IPS-18c (cell line): ENCODE data around the gene NCOR2.

Source experiments
- H3K4me3 ChIP-seq: 2 replicates; pipeline ENCODE4 v1.7.0; 2013; ENCODE audit warnings: low read depth, mild to moderate bottlenecking, low read length, moderate library complexity; ENCODE audit not compliant: insufficient read depth
- H3K9me3 ChIP-seq: one replicate; pipeline ENCODE4 v1.6.1; 2013; ENCODE audit warnings: mild to moderate bottlenecking, low read length, moderate library complexity; ENCODE audit not compliant: control insufficient read depth, insufficient read depth

Gene NCOR2

DNA sequence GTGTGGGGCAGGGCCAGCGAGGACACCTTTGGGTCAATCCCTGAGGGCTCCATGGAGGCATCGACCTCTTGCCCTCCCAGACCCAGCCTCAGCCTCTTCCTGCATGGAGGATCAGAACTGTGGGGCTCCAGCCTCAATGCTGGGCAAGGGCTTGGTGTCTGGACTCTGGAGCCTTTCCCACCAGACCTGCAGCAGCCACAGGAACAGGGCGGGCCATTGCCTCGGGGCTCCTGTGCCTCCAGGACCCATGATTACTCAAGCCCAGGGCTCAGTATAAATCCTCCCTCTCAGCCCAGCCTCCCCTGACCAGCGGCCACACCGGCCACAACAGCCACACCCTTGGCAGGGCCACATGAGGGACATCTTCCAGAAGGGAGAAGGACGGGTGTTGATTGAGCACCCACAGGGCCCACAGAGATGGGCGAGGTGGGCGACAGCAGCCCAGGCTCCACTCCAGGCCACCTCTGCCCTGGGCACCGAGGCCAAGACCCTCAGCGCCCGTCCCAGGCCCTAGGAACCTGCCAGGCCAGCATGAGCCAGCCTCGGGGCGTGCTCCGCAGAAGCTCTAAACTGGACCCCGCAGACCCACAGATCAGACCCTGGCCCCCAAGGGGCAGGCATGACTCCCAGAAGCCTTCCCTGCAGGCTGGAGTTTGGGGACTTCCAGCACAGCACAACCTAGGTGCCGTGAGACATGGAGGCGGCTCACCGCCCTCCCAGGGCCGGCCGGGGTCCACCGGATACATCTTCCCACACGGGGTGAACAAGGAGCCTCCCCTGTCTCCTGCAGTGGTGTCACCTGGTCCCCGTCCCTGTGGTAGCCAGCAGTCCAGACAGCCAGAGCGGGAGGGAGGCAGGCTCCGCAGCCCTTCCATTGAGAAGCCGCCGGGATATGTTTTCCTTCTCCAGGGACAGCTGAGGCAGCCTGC, 25.1 kb downstream of the NCOR2 start:
- Histone ChIP-seq H3K9me3 (no peaks in the 10 kb centered on the region), H3K4me3 (no peak overlapping the region)

DNA sequence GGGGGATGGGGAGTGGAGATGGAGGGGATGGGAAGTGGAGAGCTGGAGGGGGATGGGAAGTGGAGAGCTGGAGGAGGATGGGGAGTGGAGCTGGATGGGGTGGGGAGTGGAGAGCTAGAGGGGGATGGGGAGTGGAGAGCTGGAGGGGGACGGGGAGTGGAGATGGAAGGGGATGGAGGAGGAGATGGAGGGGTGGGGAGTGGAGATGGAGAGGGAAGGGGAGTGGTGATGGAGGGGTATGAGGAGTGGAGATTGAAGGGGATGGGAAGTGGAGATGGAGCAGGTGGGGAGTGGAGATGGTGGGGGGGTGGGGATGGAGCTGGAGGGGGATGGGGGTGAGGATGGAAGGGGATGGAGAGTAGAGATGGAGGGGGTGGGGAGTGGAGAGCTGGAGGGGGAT, 26.1 kb downstream of the NCOR2 start:
- Histone ChIP-seq H3K4me3 (no peak overlapping the region), H3K9me3 (no peaks in the 10 kb centered on the region)

DNA sequence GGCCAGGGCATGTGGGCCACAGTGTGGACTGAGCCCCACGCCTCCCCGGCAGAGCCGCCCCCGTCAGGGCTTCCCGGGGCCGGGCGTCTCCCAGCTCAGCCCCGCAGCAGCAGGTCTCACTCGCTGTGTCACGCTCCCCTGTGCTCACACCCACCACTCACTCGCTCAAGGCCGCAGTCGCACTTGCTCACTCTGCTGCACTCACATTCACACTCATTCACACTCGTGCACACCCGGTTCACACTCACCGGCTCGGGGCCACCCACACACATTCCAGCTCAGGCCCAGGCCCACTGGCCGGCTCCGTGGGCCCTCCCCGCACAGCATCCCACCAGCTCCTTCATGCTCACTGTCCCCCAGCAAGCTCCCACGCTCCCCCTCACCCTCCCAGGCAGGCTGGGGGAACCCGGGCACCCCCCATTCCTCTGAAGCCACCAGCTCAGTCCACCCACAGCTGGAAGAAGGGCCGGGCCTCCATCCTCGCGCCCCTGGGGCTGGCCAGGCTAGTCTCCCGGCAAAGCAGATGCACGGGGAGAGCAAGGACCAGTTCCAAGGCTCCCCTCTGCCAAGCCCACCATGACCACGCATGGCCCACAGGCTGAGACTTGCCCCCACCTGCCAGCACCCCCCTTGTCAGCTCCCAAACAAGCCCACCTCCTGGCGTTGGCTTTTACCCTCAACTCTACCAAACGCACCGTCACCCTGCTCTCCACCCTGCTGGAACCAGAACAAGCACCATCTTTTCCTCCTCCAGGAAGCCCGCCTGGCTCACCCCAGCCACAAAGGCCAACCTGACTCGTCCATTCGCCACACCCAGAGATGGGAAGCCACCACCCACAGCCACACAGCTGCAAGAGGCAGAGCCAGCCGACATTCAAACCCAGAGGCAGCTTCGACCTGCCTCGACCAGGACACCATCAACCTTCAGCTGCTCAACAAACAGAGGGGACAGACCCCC, 28.0 kb downstream of the NCOR2 start:
- no peak overlapping the region for H3K4me3 ChIP-seq
- H3K9me3 ChIP-seq: no peaks in the 10 kb centered on the region

DNA sequence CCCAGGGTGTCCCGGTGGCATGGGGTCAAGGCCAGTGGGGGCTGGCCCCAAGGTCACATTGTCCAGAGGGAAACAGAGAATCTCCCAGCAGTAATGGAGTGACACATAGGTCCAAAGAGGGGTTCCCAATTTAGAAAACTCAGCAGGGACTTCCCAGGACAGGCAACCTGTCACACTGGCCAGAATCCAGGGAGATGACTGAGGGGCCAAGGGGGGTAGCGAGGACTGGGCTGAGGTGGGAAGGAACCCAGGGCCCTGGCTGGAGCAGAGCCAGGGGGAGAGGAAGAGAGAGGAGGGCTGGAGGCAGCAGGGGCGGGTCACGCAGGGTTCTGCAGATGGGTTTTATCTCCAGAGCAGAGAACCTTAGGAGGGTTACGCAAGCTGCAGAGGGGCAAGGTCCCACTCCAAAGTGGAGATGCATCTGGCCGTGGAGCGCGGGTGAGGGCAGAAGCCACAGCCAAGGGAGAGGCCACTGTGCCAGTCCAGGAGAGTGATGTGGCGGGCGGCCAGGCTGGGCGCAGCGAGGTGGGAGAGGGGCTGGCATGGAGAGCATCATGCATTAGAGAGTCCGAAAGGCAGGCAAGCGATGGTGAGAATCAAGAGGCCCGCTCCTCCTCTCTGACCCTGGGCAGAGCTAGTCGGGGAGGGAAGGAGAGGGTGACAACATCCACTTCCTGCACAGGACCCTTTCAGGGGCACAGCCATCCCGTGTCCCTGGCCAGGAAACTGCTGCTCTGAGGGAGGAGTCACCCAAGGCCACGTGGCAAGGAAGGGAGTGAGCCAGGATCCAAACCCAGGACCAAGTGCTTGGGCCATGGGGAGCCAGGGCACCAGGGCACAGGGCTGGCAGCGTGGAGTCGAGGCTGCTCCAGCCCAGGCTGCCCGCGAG, 29.0 kb downstream of the NCOR2 start:
- Histone ChIP-seq H3K9me3 (no peaks in the 10 kb centered on the region), H3K4me3 (no peak overlapping the region)

DNA sequence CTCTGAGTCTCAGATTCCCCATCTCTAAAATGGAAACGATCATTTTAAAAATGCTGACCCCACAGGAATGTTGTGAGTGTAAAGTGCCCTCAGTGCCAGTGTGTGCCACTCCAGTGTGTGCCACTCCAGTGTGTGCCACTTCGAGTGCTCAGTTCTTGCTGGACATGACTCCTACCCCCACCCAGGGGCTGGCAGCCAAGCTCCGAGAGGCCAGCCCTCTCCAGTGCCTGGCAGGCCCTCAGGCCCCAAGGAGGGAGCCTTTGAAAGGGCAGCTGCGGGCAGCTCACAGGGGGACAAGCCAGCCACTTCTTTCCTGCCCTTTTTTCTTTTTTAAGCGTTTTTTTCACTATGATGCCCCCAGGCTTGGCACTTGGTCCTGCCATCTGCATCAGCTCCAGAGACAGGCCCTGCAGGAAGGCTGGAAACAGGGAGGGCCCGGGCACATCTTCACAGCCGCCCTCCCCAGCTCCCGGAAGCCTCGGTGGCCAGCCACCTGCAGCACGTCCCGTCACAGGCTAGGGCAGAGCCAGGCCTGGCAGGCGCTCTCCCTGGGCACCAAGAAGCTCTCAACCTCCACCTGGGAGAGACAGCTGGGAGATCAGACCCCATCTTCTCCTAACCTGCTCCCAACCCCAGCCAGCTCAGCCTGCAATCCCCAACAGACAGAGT, 29.8 kb downstream of the NCOR2 start:
- Histone ChIP-seq H3K4me3 (no peak overlapping the region), H3K9me3 (no peaks in the 10 kb centered on the region)

DNA sequence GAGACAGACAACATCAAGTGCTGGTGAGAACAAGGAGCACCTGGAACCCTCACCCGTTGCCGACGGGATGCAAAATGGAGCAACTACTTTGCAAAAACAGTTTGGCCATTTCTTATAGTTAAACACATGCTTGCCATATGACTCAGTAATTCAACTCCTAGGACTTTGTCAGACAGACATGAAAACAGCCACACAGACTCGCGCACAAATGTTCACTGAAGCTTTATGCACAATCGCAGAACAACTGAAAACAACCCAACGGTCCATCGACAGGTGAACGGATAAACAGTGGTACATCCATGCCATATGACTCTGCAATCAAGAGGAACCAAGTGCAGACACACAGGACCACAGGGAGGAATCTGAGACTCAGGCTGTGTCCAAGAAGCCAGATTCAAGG, 30.8 kb downstream of the NCOR2 start:
- Histone ChIP-seq H3K9me3 (no peaks in the 10 kb centered on the region), H3K4me3 (no peak overlapping the region)

DNA sequence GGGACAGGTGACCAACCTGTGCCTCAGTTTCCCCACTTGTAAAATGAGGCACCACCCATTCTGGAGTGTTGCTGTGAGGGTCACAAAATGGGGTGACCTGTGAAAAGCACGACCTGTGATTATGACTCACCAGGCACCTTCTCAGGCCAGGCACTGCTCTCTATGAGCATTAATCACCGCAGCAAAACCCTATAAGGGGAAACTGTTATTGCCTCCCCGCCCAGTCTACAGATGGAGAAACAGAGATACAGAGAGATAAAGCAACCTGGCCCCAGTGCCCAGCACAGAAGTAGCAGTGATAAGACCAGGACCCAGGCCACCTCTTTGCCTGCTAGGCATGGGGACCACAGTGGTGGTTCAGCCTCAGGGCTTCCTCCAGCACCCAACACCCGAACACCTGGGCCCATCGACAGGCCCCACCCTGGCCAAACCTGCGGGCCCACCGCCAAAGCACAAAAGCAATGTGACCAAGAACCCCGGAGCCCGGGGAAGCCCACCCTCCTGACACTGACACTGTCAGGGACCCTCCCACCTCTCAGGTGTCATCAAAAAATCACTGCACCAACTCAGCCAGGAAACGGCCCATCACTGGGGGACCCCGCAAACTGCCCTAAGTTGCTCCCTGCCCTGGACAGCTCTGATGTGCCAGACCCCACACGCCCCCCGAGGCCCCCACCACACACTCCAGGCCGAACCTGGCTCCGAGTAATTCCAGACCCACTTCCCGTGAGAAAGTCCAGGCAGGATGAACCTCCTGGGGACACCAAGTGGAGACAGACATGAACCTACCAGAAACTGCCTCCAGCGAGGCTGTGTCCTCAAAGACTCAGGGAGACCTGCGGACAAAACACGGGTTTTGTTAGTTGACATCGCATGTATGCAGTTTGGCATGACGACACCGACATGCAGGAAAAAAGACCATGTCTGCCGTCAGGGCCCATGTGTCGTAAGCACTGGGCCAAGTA, 32.4 kb downstream of the NCOR2 start:
- Histone ChIP-seq H3K9me3 (no peaks in the 10 kb centered on the region), H3K4me3 (no peak overlapping the region)

DNA sequence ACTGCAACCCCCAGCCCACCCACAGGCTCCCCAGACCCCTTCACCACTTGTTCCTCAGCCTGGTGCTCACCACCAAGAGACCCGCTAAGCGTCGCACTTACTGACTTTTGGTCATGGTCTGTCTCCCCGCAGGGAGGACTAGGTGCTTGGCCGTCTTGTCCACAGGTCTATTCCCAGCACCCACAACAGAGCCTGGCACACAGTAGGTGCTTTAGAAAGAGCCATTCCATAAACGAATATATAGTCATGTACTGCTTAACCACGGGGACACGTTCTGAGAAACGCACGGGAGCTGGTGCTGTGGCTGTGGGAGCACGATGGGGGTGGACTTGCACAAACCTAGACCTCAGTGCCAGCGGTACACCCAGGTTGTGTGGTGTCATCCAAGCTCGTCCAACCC, 34.0 kb downstream of the NCOR2 start:
- Histone ChIP-seq H3K4me3 (no peak overlapping the region), H3K9me3 (no peaks in the 10 kb centered on the region)

DNA sequence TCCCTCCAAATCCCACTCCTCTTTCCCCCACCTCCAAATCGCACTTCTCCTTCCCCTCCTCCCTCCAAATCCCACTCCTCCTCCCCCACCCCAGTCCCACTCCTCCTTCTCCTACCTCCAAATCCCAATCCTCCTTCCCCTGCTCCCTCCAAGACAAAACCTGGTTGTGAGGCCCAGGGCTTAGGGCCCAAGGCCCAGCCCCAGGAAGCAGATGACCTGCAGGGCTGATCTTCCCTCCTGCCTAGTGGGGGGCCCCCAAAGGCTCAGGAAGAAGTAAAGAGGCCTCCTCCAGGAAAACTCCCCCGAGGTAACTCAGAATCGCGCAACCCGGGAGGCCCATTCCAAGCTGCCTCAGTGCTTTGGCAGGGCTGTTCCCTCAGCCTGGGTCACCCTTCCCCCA, 34.4 kb downstream of the NCOR2 start:
- H3K9me3 ChIP-seq: no peaks in the 10 kb centered on the region
- no peak overlapping the region for H3K4me3 ChIP-seq

DNA sequence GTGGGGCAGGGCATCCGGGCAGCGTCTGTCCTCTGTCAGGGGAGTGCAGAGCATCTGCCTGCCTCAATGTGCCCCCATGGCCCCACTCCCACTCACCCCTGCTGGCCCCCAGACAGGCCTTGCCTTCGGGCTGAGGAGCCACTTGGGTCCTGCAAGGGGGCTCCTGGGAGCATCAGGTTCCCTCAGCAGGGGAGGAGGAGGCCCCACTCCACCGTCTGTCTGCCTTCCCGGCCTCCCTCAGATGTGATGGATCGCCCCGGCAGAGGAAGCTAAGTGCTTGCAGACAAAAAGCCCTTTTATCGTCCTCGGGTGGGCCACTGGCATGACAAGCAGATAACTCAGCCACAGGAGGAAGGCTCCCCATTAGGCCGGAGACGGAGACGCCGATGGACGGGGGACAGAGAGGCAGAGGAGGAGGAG, 35.1 kb downstream of the NCOR2 start:
- no peaks in the 10 kb centered on the region for H3K9me3 ChIP-seq
- H3K4me3 ChIP-seq: no peak overlapping the region

DNA sequence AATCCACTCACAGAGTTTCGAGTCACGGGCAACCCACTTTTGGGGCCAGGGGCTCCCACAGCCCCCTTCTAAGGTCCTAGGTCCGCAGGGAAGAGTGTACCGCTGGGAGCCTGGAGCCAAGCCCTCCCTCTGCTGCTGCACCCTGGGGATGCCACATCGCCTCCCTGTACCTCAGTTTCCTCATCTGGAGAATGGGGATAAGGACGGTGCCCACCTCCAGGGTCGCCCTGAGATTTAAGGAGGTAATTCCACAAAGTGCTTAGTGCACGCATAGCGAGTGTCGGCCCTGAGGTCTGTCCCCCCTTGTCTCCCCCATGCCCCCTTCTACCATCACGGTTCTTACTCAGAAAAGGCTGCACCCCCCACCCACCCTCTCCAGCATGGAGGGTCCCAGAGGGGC, 35.5 kb downstream of the NCOR2 start:
- Histone ChIP-seq H3K4me3 (no peak overlapping the region), H3K9me3 (no peaks in the 10 kb centered on the region)

DNA sequence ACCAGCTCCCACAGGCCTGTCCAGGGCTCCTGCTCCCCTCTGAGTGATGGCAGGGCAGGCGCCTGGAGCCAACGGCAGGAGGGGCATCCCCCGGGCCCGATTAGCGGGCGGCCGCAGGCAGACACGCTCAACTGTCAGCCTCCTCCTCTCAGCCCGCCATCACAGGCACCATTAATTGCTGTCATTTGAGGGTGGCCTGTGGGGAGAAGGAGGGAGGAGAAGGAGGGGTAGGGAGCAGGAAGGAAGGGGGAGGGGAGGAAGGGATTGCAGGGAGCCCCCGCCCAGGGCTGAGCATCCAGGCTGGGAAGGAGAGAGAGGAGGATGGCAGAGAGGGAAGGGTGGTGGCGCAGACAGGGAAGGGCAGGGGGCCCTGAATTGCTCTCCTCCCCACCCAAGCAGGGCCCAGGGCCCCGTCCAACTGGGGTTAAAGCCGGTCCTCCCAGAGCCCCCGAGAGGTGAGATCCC, 36.1 kb downstream of the NCOR2 start:
- no peak overlapping the region for H3K4me3 ChIP-seq
- no peaks in the 10 kb centered on the region for H3K9me3 ChIP-seq

DNA sequence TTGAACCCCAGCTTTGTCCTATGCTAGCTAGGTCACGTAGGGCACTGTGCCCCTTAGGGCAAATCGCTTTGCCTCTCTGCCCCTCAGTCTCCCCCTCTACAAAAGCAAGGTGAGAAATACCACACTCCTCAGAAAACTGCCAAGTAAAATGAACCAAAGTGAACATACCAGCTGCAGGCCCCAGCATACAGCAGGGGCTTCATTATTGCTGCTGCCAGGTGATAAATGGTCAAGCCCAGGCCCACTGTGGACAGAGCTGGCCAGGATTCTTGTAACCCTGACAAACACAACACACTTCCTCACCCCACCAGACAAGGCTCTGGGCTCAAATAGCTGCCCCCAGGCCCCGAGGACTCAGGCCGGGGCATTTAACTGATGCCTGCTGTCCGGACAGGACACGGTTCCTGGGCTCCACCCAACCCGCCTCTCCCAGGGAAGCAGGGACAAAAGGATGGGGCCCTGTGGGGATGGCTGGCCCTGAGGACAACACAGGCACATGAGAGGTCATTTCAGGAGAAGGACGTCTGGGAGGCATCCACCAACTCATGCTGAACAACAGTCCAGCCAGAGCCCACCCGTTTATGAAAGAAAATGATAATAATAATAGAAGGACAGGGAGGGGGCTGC, 36.7 kb downstream of the NCOR2 start:
- no peak overlapping the region for H3K4me3 ChIP-seq

DNA sequence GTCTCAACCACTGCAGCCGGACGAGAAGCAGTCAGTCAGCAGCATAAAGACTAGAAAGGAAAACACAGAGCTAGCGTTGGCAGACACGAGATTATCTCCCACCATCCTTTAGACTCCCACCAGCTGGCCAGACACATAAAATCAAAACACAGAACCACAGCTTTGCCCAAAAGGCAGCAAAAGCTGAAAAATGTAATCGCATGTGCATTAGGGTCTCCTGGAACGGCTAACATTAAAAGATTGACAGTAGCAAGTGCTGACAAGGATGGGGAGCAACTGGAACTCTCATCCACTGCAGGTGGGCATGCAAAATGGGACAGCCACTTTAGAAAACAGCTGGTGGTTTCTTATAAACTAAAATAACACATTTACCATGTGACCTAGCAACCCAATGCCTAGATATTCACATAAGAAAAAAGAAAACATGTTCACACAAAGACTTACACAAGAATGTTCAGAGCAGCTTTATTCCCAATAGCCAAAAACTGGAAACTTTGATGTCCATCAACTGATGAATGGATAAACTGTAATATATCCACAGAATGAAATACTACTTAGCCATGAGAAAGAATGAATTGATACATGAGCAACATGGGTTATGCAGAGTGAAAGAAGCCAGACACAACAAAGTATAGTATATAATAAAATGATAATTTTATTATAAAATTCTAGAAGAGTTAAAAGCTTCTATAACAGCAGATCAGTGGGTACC, 37.7 kb downstream of the NCOR2 start:
- Histone ChIP-seq H3K4me3 (no peak overlapping the region), H3K9me3 (no peaks in the 10 kb centered on the region)

More for the DNA sequence above, 36.7 kb downstream of the NCOR2 start:
- H3K9me3 ChIP-seq: no peaks in the 10 kb centered on the region
